ENCODE data around the gene C6orf120.

The C6orf120 gene

DNA sequence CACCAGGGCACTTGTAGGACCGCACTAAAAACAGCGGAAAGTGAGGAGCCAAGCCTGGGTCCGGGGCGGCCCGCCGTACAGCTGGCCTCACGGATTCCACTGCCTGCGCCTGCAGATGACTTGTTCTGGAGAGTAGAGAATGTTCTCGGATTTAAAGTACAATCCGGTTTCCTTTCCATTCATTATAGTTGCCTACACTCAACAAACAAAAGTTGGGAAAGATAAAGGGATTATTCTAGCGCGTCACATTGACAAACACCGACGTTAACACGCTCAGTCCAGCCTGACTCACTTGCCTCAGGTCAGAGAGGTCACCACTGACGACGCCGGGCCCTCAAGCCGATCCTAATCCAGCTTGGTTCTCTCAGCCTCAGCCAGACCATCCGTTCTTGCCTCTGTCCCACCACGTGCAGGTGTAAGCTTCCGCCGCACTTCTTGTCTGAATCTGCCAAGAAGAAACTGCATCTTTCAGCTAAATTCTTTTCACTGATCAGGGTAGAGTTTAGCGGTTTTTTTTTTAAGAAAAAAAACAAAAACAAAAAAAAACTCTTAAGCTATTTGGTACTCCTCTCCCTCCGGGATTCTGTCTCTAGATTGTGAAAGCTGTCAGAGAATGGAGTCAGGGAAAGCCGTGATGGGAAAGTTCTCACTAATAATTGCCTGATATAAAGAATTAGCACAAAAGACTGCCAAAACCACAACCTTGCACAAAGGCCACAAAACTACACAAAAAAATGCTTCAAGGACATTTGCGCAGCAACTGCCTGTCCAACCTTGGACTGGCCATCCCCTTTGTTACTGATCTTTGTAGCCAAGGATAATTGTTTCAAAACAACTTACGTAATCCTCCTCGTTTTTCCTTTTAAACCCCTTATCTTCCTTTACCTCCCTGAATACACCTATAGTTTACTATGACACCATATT, 23.5 kb downstream of the C6orf120 start:
- H3K36me3 ChIP-seq (ENCODE audit: control insufficient read depth, insufficient read depth, low read length) = no peaks in the 10 kb centered on the region; the same call in 1 of the 2 replicates
- H3K27ac ChIP-seq (ENCODE audit: low read depth, low read length) = peak overlapping the region; percentile 97
- no peaks in the 10 kb centered on the region for H3K9me3 ChIP-seq (ENCODE audit: control insufficient read depth, insufficient read depth, low read length)
- peaks cover 17% of the 10 kb centered on the region for H3K4me1 ChIP-seq (ENCODE audit: control insufficient read depth, insufficient read depth, low read length)
- H3K9ac ChIP-seq (ENCODE audit: low read depth, low read length) = peak overlapping the region; percentile 90
- H3K27me3 ChIP-seq (ENCODE audit: control insufficient read depth, insufficient read depth, low read length) = peaks cover 7% of the 10 kb centered on the region; the same call in 1 of the 2 replicates
- peak overlapping the region; percentile 82 for H3K4me3 ChIP-seq (ENCODE audit: low read depth, low read length)

DNA sequence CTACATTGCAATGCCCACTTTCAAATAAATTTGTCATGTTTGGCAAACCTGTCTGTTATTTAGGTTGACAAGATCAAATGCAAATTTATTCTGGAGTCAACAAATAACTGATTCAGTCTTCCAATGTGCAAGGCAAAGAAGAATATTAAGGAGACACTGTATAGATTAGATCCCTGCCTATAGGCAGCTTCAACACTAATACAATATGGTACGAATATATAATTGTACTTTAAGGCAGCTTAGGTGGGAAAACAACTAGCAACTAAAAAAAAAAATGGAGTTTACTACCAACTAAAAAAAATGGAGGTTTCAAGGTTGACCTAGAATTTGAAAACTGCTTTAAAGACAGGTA, 24.1 kb downstream of the C6orf120 start:
- no peaks in the 10 kb centered on the region for H3K36me3 ChIP-seq (ENCODE audit: control insufficient read depth, insufficient read depth, low read length)
- peak overlapping the region; percentile 82 for H3K4me3 ChIP-seq (ENCODE audit: low read depth, low read length)
- H3K27me3 ChIP-seq (ENCODE audit: control insufficient read depth, insufficient read depth, low read length) = peaks cover 7% of the 10 kb centered on the region; the same call in 1 of the 2 replicates
- H3K4me1 ChIP-seq (ENCODE audit: control insufficient read depth, insufficient read depth, low read length) = peaks cover 17% of the 10 kb centered on the region
- no peak overlapping the region for H3K27ac ChIP-seq (ENCODE audit: low read depth, low read length)
- no peaks in the 10 kb centered on the region for H3K9me3 ChIP-seq (ENCODE audit: control insufficient read depth, insufficient read depth, low read length)
- H3K9ac ChIP-seq (ENCODE audit: low read depth, low read length) = no peak overlapping the region

DNA sequence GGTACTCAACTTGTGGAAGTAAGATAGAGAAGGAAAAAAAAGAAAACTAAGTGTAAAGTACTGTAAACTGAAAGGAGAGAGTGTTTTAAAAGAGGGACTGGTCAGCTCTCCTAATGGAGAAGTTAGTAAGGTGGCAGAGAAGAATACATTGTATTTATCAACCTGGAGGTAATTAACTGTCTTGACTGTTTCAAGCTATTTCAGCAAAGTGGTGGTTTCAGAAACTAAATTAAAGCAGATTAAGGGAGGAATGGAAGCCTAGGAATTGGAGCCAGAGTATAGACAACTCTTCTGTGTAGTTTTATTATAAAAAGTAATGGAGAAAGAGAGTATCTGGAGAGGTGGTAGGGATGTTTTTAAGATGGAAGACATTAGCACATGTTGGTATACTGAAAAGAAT, 25.0 kb downstream of the C6orf120 start:
- Histone ChIP-seq H3K27me3 (ENCODE audit: control insufficient read depth, insufficient read depth, low read length) (peaks cover 7% of the 10 kb centered on the region; the same call in 1 of the 2 replicates), H3K4me1 (ENCODE audit: control insufficient read depth, insufficient read depth, low read length) (peaks cover 15% of the 10 kb centered on the region), H3K36me3 (ENCODE audit: control insufficient read depth, insufficient read depth, low read length) (no peaks in the 10 kb centered on the region), H3K9ac (ENCODE audit: low read depth, low read length) (no peak overlapping the region), H3K9me3 (ENCODE audit: control insufficient read depth, insufficient read depth, low read length) (no peaks in the 10 kb centered on the region), H3K27ac (ENCODE audit: low read depth, low read length) (no peak overlapping the region), H3K4me3 (ENCODE audit: low read depth, low read length) (no peak overlapping the region)

DNA sequence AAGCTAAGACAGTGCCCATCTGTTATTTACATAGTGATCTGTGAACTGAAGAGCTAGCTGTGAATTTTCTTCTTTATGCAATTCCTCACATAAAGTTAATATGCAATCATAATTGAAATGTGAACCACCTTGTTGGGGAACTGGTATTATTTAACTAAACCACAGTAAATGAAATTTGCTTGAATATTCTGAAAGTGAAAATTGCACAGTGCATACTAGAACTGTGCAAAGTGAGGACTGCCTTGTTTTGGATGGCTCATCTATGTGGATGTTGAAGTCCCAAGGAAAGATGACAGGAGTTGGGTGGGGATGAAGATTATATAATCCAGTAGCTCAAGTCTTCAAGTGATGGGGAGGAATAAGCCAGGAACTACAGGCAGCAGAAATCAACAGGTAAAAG, 28.0 kb downstream of the C6orf120 start:
- Histone ChIP-seq H3K9me3 (ENCODE audit: control insufficient read depth, insufficient read depth, low read length) (no peaks in the 10 kb centered on the region), H3K36me3 (ENCODE audit: control insufficient read depth, insufficient read depth, low read length) (no peaks in the 10 kb centered on the region), H3K4me1 (ENCODE audit: control insufficient read depth, insufficient read depth, low read length) (peaks cover 6% of the 10 kb centered on the region; the same call in 1 of the 2 replicates), H3K4me3 (ENCODE audit: low read depth, low read length) (no peak overlapping the region), H3K27me3 (ENCODE audit: control insufficient read depth, insufficient read depth, low read length) (no peaks in the 10 kb centered on the region), H3K27ac (ENCODE audit: low read depth, low read length) (no peak overlapping the region), H3K9ac (ENCODE audit: low read depth, low read length) (no peak overlapping the region)

DNA sequence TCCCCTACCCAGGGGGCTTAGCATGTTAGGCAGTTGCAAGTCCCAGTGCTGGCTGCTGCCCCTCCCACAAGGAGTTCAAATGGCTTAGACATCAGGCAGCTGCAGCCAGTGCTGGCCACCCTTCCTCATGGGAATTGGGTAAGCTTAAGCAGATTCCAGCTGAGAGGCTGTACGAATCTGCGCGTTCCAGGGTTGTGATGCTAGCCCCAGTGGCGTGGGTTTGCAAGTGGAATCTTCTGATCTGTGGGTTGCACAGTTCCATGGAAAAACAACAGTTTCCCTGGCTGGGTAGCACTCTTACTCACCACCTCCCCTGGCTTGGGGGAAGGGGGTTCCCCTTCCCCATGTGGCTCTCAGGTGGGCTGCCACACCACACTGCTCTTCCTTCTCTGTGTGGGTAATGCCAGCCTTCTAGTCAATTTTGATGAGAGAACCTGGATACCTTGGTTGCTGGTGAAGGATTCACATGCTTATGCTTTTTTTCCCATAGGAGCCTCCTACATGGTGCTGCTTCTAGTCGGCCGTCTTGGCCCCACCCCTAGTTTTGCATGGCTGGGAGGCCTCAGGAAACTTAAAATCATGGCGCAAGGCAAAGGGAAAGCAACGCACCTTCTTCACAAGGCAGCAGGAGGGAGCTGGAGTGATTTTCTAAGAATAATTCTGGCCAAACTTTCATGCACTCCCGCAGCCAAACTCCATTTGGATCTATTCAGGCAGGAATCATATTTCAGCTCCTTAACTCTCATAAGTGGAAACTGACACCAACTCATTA, 36.5 kb downstream of the C6orf120 start:
- no peak overlapping the region for H3K27ac ChIP-seq (ENCODE audit: low read depth, low read length)
- H3K36me3 ChIP-seq (ENCODE audit: control insufficient read depth, insufficient read depth, low read length) = no peaks in the 10 kb centered on the region
- H3K27me3 ChIP-seq (ENCODE audit: control insufficient read depth, insufficient read depth, low read length) = no peaks in the 10 kb centered on the region
- 0 out of 2 replicates have a peak, but pooled peaks cover 8% of the 10 kb centered on the region for H3K4me1 ChIP-seq (ENCODE audit: control insufficient read depth, insufficient read depth, low read length)
- no peak overlapping the region for H3K9ac ChIP-seq (ENCODE audit: low read depth, low read length)
- H3K9me3 ChIP-seq (ENCODE audit: control insufficient read depth, insufficient read depth, low read length) = no peaks in the 10 kb centered on the region
- no peak overlapping the region for H3K4me3 ChIP-seq (ENCODE audit: low read depth, low read length)

DNA sequence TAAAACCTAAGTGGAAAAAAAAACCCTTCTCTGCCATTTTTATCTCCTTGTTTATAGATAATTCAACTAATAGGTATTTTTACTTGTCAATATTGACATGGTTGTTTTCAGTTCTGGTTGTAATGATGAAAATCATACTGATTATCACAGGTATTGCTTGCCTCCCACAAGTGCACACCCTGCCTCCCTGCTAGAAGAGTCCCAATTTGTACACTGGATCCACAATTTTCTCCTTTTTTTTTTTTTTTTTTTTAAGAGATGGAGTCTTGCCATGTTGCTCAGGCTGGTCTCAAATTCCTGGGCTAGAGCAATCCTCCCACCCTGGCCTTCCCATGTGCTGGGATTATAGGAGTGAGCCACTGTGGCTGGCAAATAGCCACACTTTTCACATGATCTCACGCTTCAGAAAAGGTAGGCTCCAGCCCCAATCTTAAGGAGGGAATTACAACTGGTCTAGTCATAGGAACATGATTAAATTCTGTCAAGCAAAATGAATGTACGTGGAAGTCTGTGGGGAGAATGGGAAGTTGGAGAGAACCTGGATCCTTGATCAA, 37.1 kb downstream of the C6orf120 start:
- no peaks in the 10 kb centered on the region for H3K27me3 ChIP-seq (ENCODE audit: control insufficient read depth, insufficient read depth, low read length)
- H3K4me3 ChIP-seq (ENCODE audit: low read depth, low read length) = no peak overlapping the region
- H3K9me3 ChIP-seq (ENCODE audit: control insufficient read depth, insufficient read depth, low read length) = no peaks in the 10 kb centered on the region
- H3K4me1 ChIP-seq (ENCODE audit: control insufficient read depth, insufficient read depth, low read length) = 0 out of 2 replicates have a peak, but pooled peaks cover 8% of the 10 kb centered on the region
- H3K36me3 ChIP-seq (ENCODE audit: control insufficient read depth, insufficient read depth, low read length) = no peaks in the 10 kb centered on the region
- H3K9ac ChIP-seq (ENCODE audit: low read depth, low read length) = no peak overlapping the region
- no peak overlapping the region for H3K27ac ChIP-seq (ENCODE audit: low read depth, low read length)

DNA sequence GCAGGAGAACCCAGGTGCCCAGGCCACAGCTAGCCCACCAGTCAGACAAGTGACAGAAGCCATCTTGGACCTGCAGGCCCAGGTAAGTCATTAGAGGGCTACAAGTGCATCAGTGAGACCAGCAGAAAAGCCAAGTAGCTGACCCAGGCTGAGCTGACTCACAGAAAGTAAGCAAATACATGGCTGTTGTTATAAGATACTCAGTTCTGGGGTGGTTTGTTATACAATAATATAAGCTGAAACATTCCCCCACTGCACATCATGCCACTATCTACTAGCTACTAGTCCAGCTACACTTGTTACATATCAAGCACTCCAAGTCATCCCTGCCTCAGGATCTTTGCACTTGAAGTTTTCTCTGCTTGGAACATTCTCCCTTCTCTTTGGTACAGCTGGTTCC, 39.4 kb downstream of the C6orf120 start:
- no peaks in the 10 kb centered on the region for H3K27me3 ChIP-seq (ENCODE audit: control insufficient read depth, insufficient read depth, low read length)
- H3K4me1 ChIP-seq (ENCODE audit: control insufficient read depth, insufficient read depth, low read length) = 0 out of 2 replicates have a peak, but pooled peaks cover 8% of the 10 kb centered on the region
- H3K9ac ChIP-seq (ENCODE audit: low read depth, low read length) = no peak overlapping the region
- H3K4me3 ChIP-seq (ENCODE audit: low read depth, low read length) = no peak overlapping the region
- no peaks in the 10 kb centered on the region for H3K36me3 ChIP-seq (ENCODE audit: control insufficient read depth, insufficient read depth, low read length)
- H3K27ac ChIP-seq (ENCODE audit: low read depth, low read length) = no peak overlapping the region
- H3K9me3 ChIP-seq (ENCODE audit: control insufficient read depth, insufficient read depth, low read length) = no peaks in the 10 kb centered on the region

DNA sequence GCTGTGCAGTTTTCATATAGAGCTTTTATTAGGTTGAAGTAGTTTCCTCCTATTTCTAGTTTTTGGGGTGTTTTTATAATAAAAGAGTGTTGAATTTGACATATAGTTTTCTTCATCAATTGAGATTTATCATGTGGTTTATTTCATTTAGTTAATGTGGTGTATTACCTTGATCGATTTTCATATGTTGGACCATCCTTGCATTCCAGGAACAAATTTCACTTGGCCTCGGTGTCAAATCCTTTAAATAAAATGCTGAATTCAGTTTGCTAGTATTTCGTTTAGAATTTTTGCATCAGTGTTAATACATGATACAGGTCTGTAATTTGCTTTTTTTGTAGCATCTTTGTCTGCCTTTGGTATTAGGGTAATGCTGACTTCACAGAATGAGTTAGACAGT, 43.5 kb downstream of the C6orf120 start:
- Histone ChIP-seq H3K27me3 (ENCODE audit: control insufficient read depth, insufficient read depth, low read length) (no peaks in the 10 kb centered on the region), H3K9me3 (ENCODE audit: control insufficient read depth, insufficient read depth, low read length) (no peaks in the 10 kb centered on the region), H3K4me3 (ENCODE audit: low read depth, low read length) (no peak overlapping the region), H3K27ac (ENCODE audit: low read depth, low read length) (no peak overlapping the region), H3K9ac (ENCODE audit: low read depth, low read length) (no peak overlapping the region), H3K4me1 (ENCODE audit: control insufficient read depth, insufficient read depth, low read length) (peaks cover 5% of the 10 kb centered on the region; the same call in 1 of the 2 replicates), H3K36me3 (ENCODE audit: control insufficient read depth, insufficient read depth, low read length) (no peaks in the 10 kb centered on the region)

DNA sequence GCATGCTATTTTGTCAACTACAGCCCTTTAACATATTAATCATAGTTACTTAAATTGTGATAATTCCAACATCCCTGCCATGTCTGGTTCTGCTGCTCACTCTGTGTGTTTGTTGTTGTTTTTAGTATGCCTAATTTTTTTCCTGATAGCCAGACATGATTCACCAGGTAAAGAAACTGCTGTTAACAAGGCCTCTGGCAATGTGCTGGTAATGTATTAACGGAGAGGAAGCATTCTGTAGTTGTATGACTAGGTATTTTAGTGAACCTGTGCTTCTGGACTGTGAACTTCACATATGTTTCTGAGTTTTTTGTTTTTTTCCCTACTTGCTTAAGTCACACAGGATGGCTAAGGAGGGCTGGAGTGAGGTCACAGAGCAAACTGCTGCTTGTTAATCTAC, 44.6 kb downstream of the C6orf120 start:
- H3K9ac ChIP-seq (ENCODE audit: low read depth, low read length) = no peak overlapping the region
- no peaks in the 10 kb centered on the region for H3K36me3 ChIP-seq (ENCODE audit: control insufficient read depth, insufficient read depth, low read length)
- H3K4me1 ChIP-seq (ENCODE audit: control insufficient read depth, insufficient read depth, low read length) = peaks cover 6% of the 10 kb centered on the region; the same call in 1 of the 2 replicates
- H3K27ac ChIP-seq (ENCODE audit: low read depth, low read length) = no peak overlapping the region
- H3K9me3 ChIP-seq (ENCODE audit: control insufficient read depth, insufficient read depth, low read length) = no peaks in the 10 kb centered on the region
- no peaks in the 10 kb centered on the region for H3K27me3 ChIP-seq (ENCODE audit: control insufficient read depth, insufficient read depth, low read length)
- no peak overlapping the region for H3K4me3 ChIP-seq (ENCODE audit: low read depth, low read length)

DNA sequence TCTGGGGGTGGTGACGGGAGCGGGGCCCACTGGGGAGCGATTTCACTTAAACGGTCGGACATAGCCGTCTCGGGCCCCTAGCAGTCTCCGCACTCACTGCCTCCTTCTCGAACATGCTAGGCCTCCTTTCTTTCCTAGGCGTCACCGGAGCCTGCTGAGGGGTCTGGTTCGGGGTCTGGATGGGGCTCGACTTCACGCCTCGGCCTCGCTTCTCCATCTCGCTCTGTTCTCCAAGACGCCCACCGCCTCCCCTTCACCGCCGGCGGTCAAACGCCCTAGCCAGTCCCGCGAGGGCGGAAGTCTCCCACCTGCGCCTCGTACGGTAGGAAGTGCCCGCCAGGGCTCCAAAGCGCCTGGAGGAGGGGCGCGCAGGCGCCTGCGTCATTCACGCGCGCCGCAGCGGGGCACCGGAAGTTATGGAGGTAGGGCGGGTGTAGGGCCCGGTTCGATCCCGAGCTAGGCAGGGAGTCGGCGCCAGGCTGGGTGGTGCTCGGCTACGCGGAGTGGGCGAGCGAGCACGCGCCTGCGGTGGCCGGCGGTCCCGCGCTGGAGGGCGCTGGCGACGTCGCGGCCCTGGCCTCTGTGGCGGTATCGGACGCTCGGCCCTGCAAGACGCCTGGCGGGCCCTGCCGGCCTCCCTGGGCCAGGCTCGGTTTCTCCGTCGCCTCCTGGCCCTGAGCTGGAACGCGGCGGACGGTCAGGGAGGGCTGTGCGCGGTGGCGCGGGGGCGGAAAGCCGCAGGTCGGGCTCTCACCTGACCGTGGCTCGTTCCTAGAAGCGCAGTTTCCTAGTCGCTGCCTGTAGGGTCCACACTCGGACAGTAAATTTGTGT, 49.5 kb downstream of the C6orf120 start, which contains the start of the genes DYNLT2 and ERMARD:
DYNLT2 (minus strand) TSS at position 331 of the 832 bp plus-strand sequence; CDS start at position 217, 114 bp downstream.
ERMARD (plus strand) TSS at position 381 of the 832 bp plus-strand sequence; CDS start at position 417, 36 bp downstream.
- peak within 1 kb of the TSS; percentile 96 for H3K9ac ChIP-seq (ENCODE audit: low read depth, low read length)
- H3K9me3 ChIP-seq (ENCODE audit: control insufficient read depth, insufficient read depth, low read length) = no peaks in the 10 kb centered on the region
- H3K36me3 ChIP-seq (ENCODE audit: control insufficient read depth, insufficient read depth, low read length) = 0 out of 2 replicates have a peak, but pooled peaks cover under 1% of the 10 kb centered on the region
- peak within 1 kb of the TSS; percentile 94 for H3K4me3 ChIP-seq (ENCODE audit: low read depth, low read length)
- H3K4me1 ChIP-seq (ENCODE audit: control insufficient read depth, insufficient read depth, low read length) = peaks cover 22% of the 10 kb centered on the region
- no peaks in the 10 kb centered on the region for H3K27me3 ChIP-seq (ENCODE audit: control insufficient read depth, insufficient read depth, low read length)
- peak within 1 kb of the TSS; percentile 99 for H3K27ac ChIP-seq (ENCODE audit: low read depth, low read length)
